ENCODE results near the gene ABLIM3. TPM values are rescaled to one million over a fixed set of nuclear protein-coding genes. Genes with fewer than 3 reads are reported as not detected.
A peak's percentile ranks its signal among the peaks of the same experiment; 100 is the strongest.

Gene ABLIM3
- total and polyA plus RNA-seq, 9 of the 15 experiments (the other 6 are each of a cell fraction or from before 2014, with no cell fraction given): 0.03 to 0.38 (median 0.11) TPM

- TF ChIP-seq ELK3 (CRISPR knock-in tag; IDR thresholded peaks at IDR 0.05) (no peak), CEBPB (tag; IDR thresholded peaks at IDR 0.05) (peak; percentile 47; the same call in 1 of the 2 replicates), WHSC1 (IDR thresholded peaks at IDR 0.05; ENCODE audit: low read length) (no peak), TAF9B (IDR thresholded peaks at IDR 0.05; ENCODE audit: partially characterized antibody) (no peak), GATAD2A (IDR thresholded peaks at IDR 0.05) (no peak), ZNF282 (CRISPR knock-in tag; IDR thresholded peaks at IDR 0.05) (no peak), TAL1 (IDR thresholded peaks at IDR 0.05) (no peak), ZNF780A (CRISPR knock-in tag; IDR thresholded peaks at IDR 0.05) (no peak), FOXA3 (CRISPR knock-in tag; conservative IDR thresholded peaks at IDR 0.05 in 1 of 2, IDR thresholded peaks at IDR 0.05 in 1 of 2) (peak in 1 of 2 experiments; percentile 74; a peak in 2 of 4 replicates), ZC3H4 (CRISPR knock-in tag; IDR thresholded peaks at IDR 0.05; ENCODE audit: borderline replicate concordance) (no peak), RCOR1 (IDR thresholded peaks at IDR 0.05; ENCODE audit: borderline replicate concordance in 1 of 2, low read depth in 2 of 2, low read length in 2 of 2) (peak in 1 of 2 experiments; percentile 60; a peak in 2 of 4 replicates)
- TF ChIP-seq, protein P1, sequence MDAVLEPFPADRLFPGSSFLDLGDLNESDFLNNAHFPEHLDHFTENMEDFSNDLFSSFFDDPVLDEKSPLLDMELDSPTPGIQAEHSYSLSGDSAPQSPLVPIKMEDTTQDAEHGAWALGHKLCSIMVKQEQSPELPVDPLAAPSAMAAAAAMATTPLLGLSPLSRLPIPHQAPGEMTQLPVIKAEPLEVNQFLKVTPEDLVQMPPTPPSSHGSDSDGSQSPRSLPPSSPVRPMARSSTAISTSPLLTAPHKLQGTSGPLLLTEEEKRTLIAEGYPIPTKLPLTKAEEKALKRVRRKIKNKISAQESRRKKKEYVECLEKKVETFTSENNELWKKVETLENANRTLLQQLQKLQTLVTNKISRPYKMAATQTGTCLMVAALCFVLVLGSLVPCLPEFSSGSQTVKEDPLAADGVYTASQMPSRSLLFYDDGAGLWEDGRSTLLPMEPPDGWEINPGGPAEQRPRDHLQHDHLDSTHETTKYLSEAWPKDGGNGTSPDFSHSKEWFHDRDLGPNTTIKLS (IDR thresholded peaks at IDR 0.05; ENCODE audit: borderline replicate concordance, low read depth): no peak
Measured at GRCh38 chr5:149150457-149150856, 9.2 kb downstream of the ABLIM3 start (continued).

All from K562 (cell line).